Stimulated activated CD4-positive, alpha-beta T cell treated with anti-CD3 and anti-CD28 coated beads, Interleukin-15, amount 100 ng/mL, for 24 hours (primary cell): Measurements from ENCODE around the gene OR51A2.
A peak's percentile ranks its signal among the peaks of the same experiment; 100 is the strongest.
"Not testable (repeated sequence)": the region's sequence is repeated elsewhere in the genome, so short reads cannot be mapped to it uniquely, and the experiment has no call there.

Experiments
- DNase-seq: peaks from one replicate; pipeline ENCODE4 v3.0.0-alpha.2; 2020

Gene OR51A2, protein sequence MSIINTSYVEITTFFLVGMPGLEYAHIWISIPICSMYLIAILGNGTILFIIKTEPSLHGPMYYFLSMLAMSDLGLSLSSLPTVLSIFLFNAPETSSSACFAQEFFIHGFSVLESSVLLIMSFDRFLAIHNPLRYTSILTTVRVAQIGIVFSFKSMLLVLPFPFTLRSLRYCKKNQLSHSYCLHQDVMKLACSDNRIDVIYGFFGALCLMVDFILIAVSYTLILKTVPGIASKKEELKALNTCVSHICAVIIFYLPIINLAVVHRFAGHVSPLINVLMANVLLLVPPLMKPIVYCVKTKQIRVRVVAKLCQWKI

DNA sequence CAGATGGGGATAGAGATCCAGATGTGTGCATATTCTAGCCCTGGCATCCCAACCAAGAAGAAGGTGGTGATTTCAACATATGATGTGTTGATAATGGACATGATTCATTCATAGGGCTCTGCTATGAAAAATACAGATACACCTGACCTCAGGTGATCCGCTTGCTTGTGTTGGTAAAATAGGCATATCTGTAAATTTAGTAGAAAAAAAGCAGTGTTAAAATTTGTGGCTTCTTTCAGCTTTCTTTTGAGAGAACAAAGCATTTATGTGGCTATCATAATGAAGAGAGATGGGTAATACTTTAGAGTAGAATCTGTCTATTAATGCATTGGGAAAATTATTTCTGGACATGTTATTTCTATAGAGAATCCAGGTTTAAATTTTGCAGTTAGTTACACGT lies at the start of gene OR51A2:
Gene OR51A2 (minus strand): TSS at position 101 of the 400 bp plus-strand sequence. CDS start 0 bp downstream, at position 101.
- not testable (repeated sequence) for DNase-seq

DNA sequence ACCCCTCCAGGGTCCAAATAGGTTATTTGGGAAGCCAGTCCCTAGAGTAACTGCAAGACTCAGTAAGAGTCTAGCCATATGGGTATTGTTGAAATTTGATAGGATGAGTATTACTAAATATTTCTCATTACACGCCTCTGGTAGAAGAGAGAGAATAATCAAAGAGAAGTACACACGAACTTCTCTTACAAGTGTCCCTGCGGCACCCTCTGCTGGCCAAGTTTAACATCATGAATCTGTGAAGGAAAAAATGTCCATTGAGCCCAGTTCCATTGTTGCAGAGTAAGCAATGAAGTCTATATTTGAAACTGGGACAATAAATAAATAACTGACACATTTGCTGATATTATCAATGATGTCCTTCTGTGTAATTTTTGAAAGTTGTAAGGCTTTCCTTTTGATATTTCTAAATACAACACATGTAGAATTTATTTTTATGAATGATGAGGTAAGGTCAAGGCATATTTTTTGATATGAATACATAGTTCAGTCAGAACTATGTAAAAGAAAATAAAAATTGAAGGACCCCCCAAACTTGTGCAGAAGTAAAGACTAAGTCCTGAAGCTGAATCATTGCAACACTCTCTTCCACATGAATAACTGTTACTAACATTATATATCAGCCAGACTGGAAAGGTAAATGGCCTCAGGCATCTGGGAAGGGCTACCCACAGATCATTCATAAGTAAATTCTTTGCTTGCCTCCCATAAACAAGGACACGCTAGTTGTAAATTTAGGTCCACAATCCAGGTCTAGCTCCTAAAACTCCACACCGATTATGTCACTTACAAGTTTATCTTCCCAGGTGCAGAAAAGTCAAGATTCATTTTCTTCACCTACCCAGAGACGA lies 49.1 kb upstream of the OR51A2 start:
- peak; percentile 52 for DNase-seq

DNA sequence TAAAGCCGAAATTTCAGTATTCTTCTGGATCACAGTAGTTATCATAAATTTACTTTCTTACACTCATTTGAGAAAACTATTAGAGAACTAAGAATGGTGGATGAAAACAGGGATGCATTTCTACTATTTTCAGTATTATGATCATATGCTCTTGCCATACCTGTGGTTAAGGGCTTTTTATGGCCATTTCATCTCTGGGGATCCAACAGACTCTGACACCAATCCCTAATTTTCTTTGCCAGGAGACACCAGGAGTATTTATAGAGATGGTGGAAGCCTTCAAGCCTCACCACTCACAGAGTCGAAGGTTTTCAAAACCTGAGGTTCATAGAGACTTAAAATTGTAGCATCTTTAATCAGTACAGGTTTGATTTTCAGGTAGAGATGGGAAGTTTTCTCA lies 39.0 kb upstream of the OR51A2 start, which contains the start of gene OR51L1:
Gene OR51L1 (plus strand): TSS at position 301 of the 400 bp plus-strand sequence. CDS start 4,132 bp downstream, outside the sequence.
- DNase-seq, result no peak

DNA sequence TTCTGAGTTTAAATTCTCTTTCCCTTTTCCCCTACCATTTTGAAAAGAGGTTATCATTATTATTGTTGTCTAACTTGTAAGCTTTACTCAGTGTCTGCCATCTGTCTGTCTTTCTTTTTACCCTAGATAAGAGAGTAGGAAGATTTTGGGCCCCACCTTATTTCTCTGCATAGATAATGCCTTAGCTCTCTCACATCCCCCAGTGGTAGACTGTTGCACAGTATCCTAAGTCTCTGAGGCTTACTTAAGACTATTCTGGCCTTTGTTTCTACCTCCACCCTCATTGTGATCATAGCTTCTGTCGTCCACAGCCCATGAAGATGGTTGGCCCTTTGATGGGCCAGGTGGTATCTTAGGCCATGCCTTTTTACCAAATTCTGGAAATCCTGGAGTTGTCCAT lies 35.5 kb upstream of the OR51A2 start:
- no peak for DNase-seq

DNA sequence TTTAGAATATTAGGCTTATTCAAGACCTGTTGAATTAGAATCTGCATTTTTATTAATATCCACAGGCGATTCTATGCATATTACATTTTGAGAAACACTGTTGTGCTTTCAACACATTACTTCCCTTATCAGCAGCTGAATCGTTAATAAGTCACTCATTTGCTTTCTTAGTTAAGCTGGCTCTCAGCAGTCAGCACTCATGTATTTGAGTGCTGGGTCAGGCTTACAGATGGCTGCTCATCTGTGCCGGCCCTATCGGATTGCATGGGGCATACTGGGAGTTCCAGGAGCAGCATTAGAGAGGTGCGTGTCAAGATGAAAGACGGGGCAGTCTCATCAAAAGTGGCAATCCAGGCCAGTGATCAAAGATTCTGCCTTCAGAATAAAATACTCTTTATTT lies 28.3 kb upstream of the OR51A2 start:
- no peak for DNase-seq

DNA sequence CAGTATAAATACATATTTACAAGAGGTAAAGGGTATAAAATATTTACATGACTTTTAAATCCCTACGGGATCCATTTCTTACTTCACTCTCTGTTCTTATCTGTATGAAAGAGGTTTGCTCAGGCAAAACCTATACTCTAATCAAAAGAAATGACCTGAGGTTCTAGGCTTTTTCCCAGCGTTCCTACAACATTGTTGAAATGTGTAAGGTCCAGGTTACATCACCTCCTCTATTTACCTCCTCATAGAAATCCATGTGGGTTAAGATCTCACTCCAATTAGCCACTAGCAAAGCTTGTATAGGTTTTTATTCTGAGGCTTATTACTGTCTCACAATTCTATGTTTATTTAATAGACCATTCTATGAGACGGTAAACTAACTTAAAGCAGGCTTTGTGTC lies 27.2 kb upstream of the OR51A2 start:
- no peak for DNase-seq

DNA sequence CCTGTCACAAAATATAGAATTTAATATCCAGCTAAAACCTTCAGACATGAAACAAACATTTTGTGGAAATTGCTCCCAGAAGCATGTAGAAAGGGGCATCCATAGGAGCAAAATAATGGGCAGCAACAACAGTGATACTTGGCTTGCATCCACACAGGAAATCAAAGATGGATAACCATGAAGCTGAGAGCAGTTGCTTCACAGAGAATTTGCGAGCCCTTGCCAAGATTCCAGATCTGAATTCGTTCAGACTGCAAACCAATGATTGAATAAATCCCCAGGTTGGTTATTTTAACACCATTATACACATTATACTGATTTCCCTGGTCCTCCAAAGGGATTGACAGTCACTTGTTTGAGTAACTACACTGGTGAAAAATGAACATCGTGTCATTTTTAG lies 23.5 kb upstream of the OR51A2 start:
- DNase-seq, result no peak

DNA sequence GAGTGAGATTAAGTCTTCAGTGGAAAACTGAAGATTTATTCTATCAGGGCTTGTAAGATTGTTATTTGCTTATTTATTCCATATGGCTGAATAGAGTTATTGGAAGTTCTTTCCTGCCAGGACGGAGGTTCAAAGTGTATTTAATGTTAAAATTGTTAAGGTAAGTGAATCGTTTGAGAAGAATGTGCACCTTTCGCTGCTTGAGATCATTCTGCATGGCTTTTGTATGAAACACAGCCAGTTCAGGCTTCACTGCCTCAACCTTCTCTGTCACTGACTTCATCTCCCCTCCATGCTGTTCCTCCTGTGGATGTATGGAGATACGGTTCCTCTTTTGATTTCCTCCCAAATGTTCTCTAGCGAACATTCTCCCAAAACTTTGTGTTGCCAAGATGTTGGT lies 19.9 kb upstream of the OR51A2 start:
- DNase-seq, result no peak

DNA sequence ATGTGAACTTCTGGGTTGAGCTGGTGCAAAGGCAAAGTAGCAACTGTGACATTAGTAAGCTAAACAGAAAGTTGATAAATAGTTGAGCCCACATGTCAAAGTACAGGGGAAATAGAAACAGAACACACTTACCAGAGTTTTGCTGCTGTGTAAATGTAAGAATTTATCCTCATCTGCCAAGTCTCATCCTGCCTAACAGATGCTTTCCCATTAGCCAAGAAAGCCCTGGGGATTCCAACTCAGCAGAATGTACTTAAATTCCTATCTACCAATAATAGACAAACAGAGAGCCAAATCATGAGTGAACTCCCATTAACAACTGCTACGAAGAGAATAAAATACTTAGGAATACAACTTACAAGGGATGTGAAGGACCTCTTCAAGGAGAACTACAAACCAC lies 7.3 kb upstream of the OR51A2 start:
- DNase-seq, result no peak

DNA sequence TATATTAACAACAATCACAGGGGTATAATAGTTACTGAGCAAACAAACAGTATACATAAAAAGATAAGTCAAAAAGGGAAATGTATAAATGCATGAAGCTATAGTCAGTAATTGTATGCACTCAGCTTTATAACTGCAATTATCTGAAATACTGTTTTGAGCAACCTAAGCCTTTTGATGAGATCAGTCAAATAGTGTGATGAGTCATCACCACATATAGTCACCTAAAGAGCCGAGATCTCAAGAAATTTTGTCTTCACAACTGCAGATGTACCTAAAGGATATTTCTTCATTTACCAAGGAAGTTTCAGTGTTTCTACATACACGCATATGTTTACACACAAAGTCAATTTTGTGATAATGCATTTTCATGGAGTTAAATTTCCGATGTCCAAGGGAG lies 5.4 kb upstream of the OR51A2 start:
- no peak for DNase-seq

DNA sequence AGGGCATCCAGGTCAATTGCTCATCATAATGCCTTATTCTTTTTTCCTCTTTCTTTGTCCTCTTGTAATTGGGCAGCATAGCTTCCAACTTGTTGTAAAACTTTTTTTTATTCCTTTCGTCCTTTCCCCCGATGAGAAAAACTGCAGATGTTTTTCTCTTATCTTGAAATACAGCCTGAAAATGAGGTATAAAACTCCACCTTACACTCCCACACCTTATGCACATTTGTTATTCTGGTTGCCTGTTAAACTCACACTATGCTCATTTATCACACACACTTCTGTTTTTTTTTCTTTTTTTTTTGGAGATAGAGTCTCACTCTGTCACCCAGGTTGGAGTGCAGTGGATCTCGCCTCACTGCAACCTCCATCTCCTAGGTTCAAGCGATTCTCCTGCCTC lies 1.9 kb upstream of the OR51A2 start:
- DNase-seq, result no peak

DNA sequence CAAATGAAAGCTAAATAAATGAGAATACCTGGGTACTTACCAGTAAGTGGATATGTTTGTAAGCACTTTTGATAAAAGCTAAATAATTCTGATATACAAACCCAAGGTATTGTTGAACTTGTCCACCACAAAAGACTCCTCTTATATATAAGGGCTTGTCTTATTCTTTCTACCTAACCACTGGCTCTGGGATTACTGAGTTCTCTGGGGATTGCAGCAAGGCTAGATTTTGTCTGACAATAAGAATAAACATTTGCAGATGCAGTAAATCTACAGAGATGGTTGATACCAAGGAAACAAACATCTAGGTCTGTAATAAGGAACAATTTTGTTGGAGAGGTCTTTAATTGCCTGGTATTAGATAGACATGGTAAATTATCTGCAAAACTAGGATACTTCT lies 8.0 kb downstream of the OR51A2 start, which contains the start of gene OR51A4:
Gene OR51A4 (minus strand): TSS at position 101 of the 400 bp plus-strand sequence. CDS start 505 bp downstream, outside the sequence.
- no peak for DNase-seq

DNA sequence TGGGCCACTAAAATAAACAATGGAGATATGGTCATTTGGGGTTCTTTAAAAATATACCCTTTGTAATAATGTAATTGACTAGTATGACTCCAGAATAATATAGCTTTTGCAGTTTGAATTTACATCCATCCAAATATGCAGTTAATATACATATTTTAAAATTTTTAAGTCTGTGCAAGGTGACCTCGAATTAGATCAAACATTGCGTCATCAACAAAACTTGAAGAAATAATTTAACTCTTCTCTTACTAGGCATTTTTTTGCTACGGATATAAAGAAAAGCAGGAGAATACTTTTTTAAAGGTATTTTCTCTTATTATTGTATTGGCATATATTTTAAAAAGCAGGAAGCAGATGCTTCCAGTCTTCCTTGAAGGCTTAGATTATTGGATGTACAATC lies 18.8 kb downstream of the OR51A2 start:
- no peak for DNase-seq

DNA sequence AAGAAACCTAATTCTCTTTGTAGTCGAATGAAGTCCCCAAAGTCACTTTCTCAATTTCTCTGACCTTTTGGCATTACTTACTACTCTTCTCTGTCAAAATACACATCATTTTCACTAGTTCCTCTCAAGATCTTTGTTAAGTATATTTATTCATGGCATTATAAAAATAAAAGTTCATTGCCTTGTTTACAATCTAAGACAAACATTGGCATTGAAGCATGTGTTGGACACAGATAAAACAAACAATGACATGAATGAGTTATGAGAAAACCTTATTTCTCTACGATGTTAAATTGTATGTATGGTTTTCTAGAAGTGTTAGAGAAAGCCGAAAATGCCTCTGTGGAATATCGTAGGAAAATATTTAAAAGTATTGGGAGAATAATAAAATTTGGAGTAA lies 22.8 kb downstream of the OR51A2 start:
- DNase-seq, result no peak

DNA sequence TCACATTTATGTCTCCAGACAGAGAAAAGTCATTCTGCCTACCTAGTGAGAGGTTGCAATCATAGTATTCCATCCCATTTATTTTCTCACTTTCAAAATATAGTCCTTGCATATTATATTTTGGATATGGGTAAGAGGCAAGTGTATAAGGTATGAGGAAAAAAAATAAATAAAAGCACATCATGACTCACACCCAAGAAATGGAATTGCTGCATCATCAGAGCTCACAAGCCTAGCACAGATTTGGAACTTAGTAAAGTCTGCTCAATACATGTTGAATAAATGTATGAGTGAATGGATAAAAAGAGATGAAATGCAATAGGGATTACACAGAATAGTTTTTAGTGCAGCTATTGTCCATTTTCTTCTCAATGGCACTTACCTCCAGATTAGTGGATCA lies 28.9 kb downstream of the OR51A2 start:
- DNase-seq, result no peak

DNA sequence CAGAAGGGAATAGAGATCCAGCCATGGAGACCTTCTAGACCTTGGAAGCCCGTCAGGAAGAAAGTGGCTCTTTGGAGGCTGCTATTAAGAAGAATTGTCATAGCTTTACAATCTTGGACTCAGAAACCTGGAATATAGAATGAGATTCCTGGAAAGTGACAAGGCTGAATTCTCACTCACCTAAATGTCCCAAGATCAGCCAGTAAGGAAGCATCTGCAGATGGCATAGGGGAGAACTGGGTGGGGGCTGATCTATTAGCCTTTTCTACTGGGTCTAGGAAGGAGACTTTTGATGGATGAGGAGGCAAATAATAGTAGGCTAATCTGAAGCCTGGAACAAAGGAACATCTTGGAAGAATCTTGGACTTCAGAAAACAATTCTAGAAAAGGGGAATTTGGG lies 31.3 kb downstream of the OR51A2 start, which contains the start of gene OR51G1:
Gene OR51G1 (minus strand): TSS at position 101 of the 400 bp plus-strand sequence. CDS start 0 bp downstream, at position 101.
- no peak for DNase-seq

DNA sequence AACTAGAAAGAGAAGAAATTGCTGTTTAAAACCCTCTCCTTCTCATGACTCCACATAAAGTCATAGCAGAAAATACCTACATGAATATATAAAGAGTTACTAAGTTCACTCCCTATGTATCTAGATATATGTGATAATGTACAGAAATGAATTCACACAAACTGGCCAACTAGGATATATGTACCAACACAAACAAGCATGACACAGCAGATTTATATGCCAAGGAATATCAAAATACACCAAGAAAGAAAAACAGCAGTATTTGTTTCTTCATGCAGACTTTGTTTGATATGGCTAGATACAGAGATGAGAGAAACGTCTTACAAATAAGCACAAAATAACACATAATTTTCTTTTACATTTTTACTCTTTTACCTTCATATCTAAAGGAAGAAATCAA lies 33.2 kb downstream of the OR51A2 start:
- DNase-seq, result no peak

DNA sequence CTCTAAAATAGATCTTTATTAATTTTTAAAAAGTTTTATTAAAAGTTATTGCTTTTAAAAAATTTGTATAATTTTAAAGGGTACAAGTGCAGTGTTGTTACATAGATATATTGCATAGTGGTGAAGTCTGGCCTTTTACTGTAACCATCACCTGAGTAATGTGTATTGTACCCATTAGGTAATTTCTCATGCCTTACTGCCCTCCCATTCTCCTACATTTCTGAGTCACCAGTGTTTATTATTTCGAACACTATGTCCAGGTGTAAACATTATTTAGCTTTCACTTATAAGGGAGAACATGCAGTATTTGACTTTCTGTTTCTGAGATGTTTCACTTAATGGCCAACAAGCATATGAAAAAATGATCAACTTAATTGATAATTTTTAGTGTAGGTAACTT lies 33.7 kb downstream of the OR51A2 start:
- no peak for DNase-seq

DNA sequence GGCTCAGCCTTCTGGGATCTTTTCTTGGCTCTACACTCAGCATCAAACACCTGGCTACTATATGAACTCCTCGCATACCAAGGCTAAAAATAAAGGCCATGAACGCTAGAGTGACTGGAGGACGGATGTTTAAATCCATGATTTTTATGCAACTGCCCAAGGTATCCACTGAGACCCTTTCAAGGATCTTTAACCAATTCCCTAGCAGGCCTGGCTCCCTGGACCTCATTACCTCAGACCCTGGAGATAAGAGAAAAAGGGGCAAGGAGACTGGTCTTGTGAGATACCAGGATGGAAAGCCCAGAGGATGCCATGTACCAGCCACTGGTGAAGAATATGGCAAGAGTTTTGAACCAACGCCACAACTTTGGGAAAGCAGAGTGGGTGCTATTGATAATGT lies 36.3 kb downstream of the OR51A2 start, which contains the start of gene OR51G2:
Gene OR51G2 (minus strand): TSS at position 101 of the 400 bp plus-strand sequence. CDS start 3,687 bp downstream, outside the sequence.
- no peak for DNase-seq

DNA sequence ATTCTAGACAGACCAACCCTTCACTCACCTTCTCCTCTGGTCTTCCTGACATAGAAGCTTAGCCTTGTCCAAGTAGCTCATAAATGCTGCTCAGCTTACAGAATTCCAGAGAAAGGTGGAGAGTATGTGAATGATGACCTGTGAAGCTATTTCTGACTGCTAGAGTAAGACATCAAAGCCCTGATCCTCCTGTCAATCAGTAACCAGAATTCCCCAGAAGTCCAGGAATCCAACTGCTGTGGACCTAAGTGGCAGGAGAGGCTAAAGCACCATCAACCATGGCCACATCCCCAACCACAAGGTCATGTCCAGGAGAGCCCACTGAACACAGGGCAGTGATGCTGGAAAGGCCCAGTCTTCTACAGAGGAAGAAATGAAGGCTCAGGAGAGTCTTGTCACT lies 38.9 kb downstream of the OR51A2 start:
- no peak for DNase-seq
